MM.1S (cell line): ENCODE results near the gene FBP1.

Experiments used
- DNase-seq: peaks from one replicate; pipeline ENCODE4 v3.0.0-alpha.2; 2015
- H2AFZ ChIP-seq: fragments of 300-600 bp; sonication (generic); 2 replicates; pipeline ENCODE4 v1.6.0; 2016; ENCODE audit warnings: antibody characterized with exemption, low read length
- H3F3A ChIP-seq: fragments of 300-600 bp; sonication (generic); 2 replicates; pipeline ENCODE4 v1.6.1; 2016; ENCODE audit warnings: mild to moderate bottlenecking, antibody characterized with exemption, low read length, moderate library complexity, mixed read lengths; ENCODE audit not compliant: insufficient read depth
- H3K27ac ChIP-seq: fragments of 300-600 bp; sonication (generic); 2 replicates; pipeline ENCODE4 v1.5.1; 2016; ENCODE audit warnings: mild to moderate bottlenecking, low read length
- H3K27me3 ChIP-seq: fragments of 300-600 bp; sonication (generic); replicated peaks from 2 replicates; pipeline ENCODE4 v1.6.0; 2016; ENCODE audit warnings: low read length; ENCODE audit not compliant: insufficient read depth
- H3K36me3 ChIP-seq: fragments of 300-600 bp; sonication (generic); replicated peaks from 2 replicates; pipeline ENCODE4 v1.6.1; 2016; ENCODE audit warnings: mild to moderate bottlenecking, low read length, mixed read lengths; ENCODE audit not compliant: insufficient read depth
- H3K4me1 ChIP-seq: fragments of 300-600 bp; sonication (generic); 2 replicates; pipeline ENCODE4 v1.6.1; 2016; ENCODE audit warnings: low read length, mixed read lengths
- H3K4me2 ChIP-seq: fragments of 300-600 bp; sonication (generic); 2 replicates; pipeline ENCODE4 v1.6.0; 2016; ENCODE audit warnings: low read depth, low read length
- H3K4me3 ChIP-seq: fragments of 300-600 bp; sonication (generic); 2 replicates; pipeline ENCODE4 v1.5.1; 2016; ENCODE audit warnings: low read length, mixed read lengths
- H3K79me2 ChIP-seq: fragments of 300-600 bp; sonication (generic); 2 replicates; pipeline ENCODE4 v1.6.1; 2016; ENCODE audit warnings: mixed run types, low read length, mixed read lengths
- H3K9ac ChIP-seq: fragments of 300-600 bp; sonication (generic); 2 replicates; pipeline ENCODE4 v1.6.1; 2016; ENCODE audit warnings: low read length, mixed read lengths
- H3K9me2 ChIP-seq: fragments of 300-600 bp; sonication (generic); replicated peaks from 2 replicates; pipeline ENCODE4 v1.6.1; 2016; ENCODE audit warnings: mild to moderate bottlenecking, low read length, mixed read lengths; ENCODE audit not compliant: insufficient read depth
- H3K9me3 ChIP-seq: fragments of 300-600 bp; sonication (generic); replicated peaks from 2 replicates; pipeline ENCODE4 v1.6.1; 2016; ENCODE audit warnings: mild to moderate bottlenecking, low read length, mixed read lengths; ENCODE audit not compliant: insufficient read depth
- H4K20me1 ChIP-seq: fragments of 300-600 bp; sonication (generic); 2 replicates; pipeline ENCODE4 v1.6.1; 2016; ENCODE audit warnings: mild to moderate bottlenecking, low read length, moderate library complexity, mixed read lengths; ENCODE audit not compliant: insufficient read depth
- CTCF ChIP-seq: fragments of 300-600 bp; sonication (generic); IDR thresholded peaks from 2 replicates; pipeline ENCODE4 v1.5.1; 2016; ENCODE audit warnings: antibody characterized with exemption, low read length, mixed read lengths
- EZH2 ChIP-seq: fragments of 300-600 bp; sonication (generic); optimal IDR thresholded peaks from 2 replicates; pipeline ENCODE3; 2017; ENCODE audit warnings: low read depth, mild to moderate bottlenecking, antibody characterized with exemption, low read length, mixed read lengths
- EZH2phosphoT487 ChIP-seq: fragments of 300-600 bp; sonication (generic); IDR thresholded peaks from 2 replicates; pipeline ENCODE4 v1.6.1; 2018; ENCODE audit warnings: antibody characterized with exemption, low read length

Gene FBP1

GRCh38 chr9:94625835-94626234 is 13.5 kb downstream of the FBP1 start:
- no peak overlapping the region for H3K4me3 ChIP-seq
- no peaks in the 10 kb centered on the region for H3K9me2 ChIP-seq
- H3F3A ChIP-seq, result no peaks in the 10 kb centered on the region
- H3K9ac ChIP-seq, result no peak overlapping the region
- no peaks in the 10 kb centered on the region for H3K79me2 ChIP-seq
- no peaks in the 10 kb centered on the region for H3K36me3 ChIP-seq
- no peak overlapping the region for H3K27ac ChIP-seq
- no peaks in the 10 kb centered on the region for H4K20me1 ChIP-seq
- TF ChIP-seq EZH2phosphoT487 (no peak), EZH2 (no peak), CTCF (no peak)
- no peaks in the 10 kb centered on the region for H3K9me3 ChIP-seq
- no peak overlapping the region for H3K4me2 ChIP-seq
- no peak for DNase-seq
- H2AFZ ChIP-seq, result no peak overlapping the region
- H3K27me3 ChIP-seq, result no peaks in the 10 kb centered on the region
- no peaks in the 10 kb centered on the region for H3K4me1 ChIP-seq

- H3F3A ChIP-seq, result no peaks in the 10 kb centered on the region
- no peak overlapping the region for H3K9ac ChIP-seq
- no peaks in the 10 kb centered on the region for H3K9me3 ChIP-seq
- H3K4me3 ChIP-seq, result no peak overlapping the region
- H4K20me1 ChIP-seq, result no peaks in the 10 kb centered on the region
- H3K27me3 ChIP-seq, result no peaks in the 10 kb centered on the region
- no peaks in the 10 kb centered on the region for H3K79me2 ChIP-seq
- H3K4me1 ChIP-seq, result no peaks in the 10 kb centered on the region
- H3K36me3 ChIP-seq, result no peaks in the 10 kb centered on the region
- no peak overlapping the region for H2AFZ ChIP-seq
- no peak overlapping the region for H3K27ac ChIP-seq
- H3K4me2 ChIP-seq, result no peak overlapping the region
- TF ChIP-seq EZH2phosphoT487, result no peak
- no peak for TF ChIP-seq CTCF
- no peak for TF ChIP-seq EZH2
- DNase-seq, result no peak
- no peaks in the 10 kb centered on the region for H3K9me2 ChIP-seq
Measured at GRCh38 chr9:94624629-94625028, 14.7 kb downstream of the FBP1 start.

- DNase-seq, result peak; percentile 53
- Histone ChIP-seq H3K27ac (no peak overlapping the region), H4K20me1 (no peaks in the 10 kb centered on the region), H3K4me1 (no peaks in the 10 kb centered on the region), H3K4me3 (no peak overlapping the region), H3K79me2 (no peaks in the 10 kb centered on the region), H3K9ac (no peak overlapping the region), H3F3A (no peaks in the 10 kb centered on the region), H3K27me3 (no peaks in the 10 kb centered on the region), H3K9me2 (no peaks in the 10 kb centered on the region), H3K4me2 (no peak overlapping the region), H3K9me3 (no peaks in the 10 kb centered on the region), H2AFZ (no peak overlapping the region), H3K36me3 (no peaks in the 10 kb centered on the region)
- TF ChIP-seq EZH2phosphoT487 (no peak), CTCF (peak; percentile 50)
Measured at GRCh38 chr9:94623253-94623652, 16.1 kb downstream of the FBP1 start.
